ENCODE data around the gene PIK3R4.

PIK3R4 gene

GRCh38 chr3:130743354-130743753 is 3.3 kb downstream of the PIK3R4 start:
- no peak overlapping the region for H2BK5ac ChIP-seq (ENCODE audit: low read depth, low read length, poor library complexity, severe bottlenecking)
- H2AFZ ChIP-seq (ENCODE audit: low read depth, low read length) = no peak overlapping the region
- no peaks in the 10 kb centered on the region for H3K9me3 ChIP-seq (ENCODE audit: control insufficient read depth, low read length)
- H3K36me3 ChIP-seq (ENCODE audit: control insufficient read depth in 1 of 2, insufficient read depth in 2 of 2, low read depth in 1 of 2, low read length in 2 of 2) = peaks cover 0 to 46% of the 10 kb centered on the region in 2 experiments
- WGBS = 99% methylated on average over 2 of the region's 2 CpGs
- H3K14ac ChIP-seq (ENCODE audit: low read length in 2 of 2) = no peak overlapping the region
- no peak overlapping the region for H2BK120ac ChIP-seq (ENCODE audit: low read depth, low read length)
- no peak overlapping the region for H3K4me2 ChIP-seq (ENCODE audit: low read length, poor library complexity, severe bottlenecking)
- H2BK15ac ChIP-seq (ENCODE audit: low read depth, poor library complexity, severe bottlenecking) = no peak overlapping the region
- no peak overlapping the region for H3K18ac ChIP-seq (ENCODE audit: low read depth in 1 of 2, low read length in 2 of 2)
- H3K27ac ChIP-seq (ENCODE audit: low read length, poor library complexity, severe bottlenecking) = no peak overlapping the region
- H4K8ac ChIP-seq (ENCODE audit: low read length) = no peak overlapping the region
- H2AK5ac ChIP-seq (ENCODE audit: low read length, severe bottlenecking) = no peak overlapping the region
- H2BK12ac ChIP-seq (ENCODE audit: low read length in 2 of 2) = no peak overlapping the region
- H3K4ac ChIP-seq (ENCODE audit: low read depth in 1 of 2, low read length in 2 of 2) = no peak overlapping the region
- peaks cover 27% of the 10 kb centered on the region for H3K79me1 ChIP-seq (replicated peaks; ENCODE audit: low read length, poor library complexity, severe bottlenecking)
- no peak overlapping the region for H3K23ac ChIP-seq (ENCODE audit: low read length in 2 of 2)
- H3K27me3 ChIP-seq (ENCODE audit: control insufficient read depth in 1 of 2, insufficient read depth in 1 of 2, low read length in 2 of 2) = no peaks in the 10 kb centered on the region
- peaks cover 7% of the 10 kb centered on the region for H3K4me1 ChIP-seq (ENCODE audit: control insufficient read depth, insufficient read depth, low read depth, low read length)
- H3K9ac ChIP-seq (ENCODE audit: low read length) = no peak overlapping the region
- no peak for DNase-seq
- H3K4me3 ChIP-seq (ENCODE audit: insufficient read depth in 1 of 2, low read depth in 1 of 2, low read length in 2 of 2) = no peak overlapping the region
- H4K91ac ChIP-seq (ENCODE audit: low read length) = no peak overlapping the region

- 94% methylated on average over 4 of the region's 6 CpGs for WGBS
- Histone ChIP-seq H2BK120ac (ENCODE audit: low read depth, low read length) (no peak overlapping the region), H3K9me3 (ENCODE audit: control insufficient read depth, low read length) (no peaks in the 10 kb centered on the region), H2BK12ac (ENCODE audit: low read length in 2 of 2) (no peak overlapping the region), H3K4ac (ENCODE audit: low read depth in 1 of 2, low read length in 2 of 2) (no peak overlapping the region), H2AFZ (ENCODE audit: low read depth, low read length) (no peak overlapping the region), H3K4me3 (ENCODE audit: insufficient read depth in 1 of 2, low read depth in 1 of 2, low read length in 2 of 2) (no peak overlapping the region), H2BK5ac (ENCODE audit: low read depth, low read length, poor library complexity, severe bottlenecking) (no peak overlapping the region), H4K91ac (ENCODE audit: low read length) (no peak overlapping the region), H3K18ac (ENCODE audit: low read depth in 1 of 2, low read length in 2 of 2) (no peak overlapping the region), H3K4me2 (ENCODE audit: low read length, poor library complexity, severe bottlenecking) (no peak overlapping the region), H3K36me3 (ENCODE audit: control insufficient read depth in 1 of 2, insufficient read depth in 2 of 2, low read depth in 1 of 2, low read length in 2 of 2) (peaks cover 0 to 46% of the 10 kb centered on the region in 2 experiments), H2BK15ac (ENCODE audit: low read depth, poor library complexity, severe bottlenecking) (no peak overlapping the region), H3K23ac (ENCODE audit: low read length in 2 of 2) (no peak overlapping the region), H3K9ac (ENCODE audit: low read length) (no peak overlapping the region), H2AK5ac (ENCODE audit: low read length, severe bottlenecking) (no peak overlapping the region), H3K79me1 (replicated peaks; ENCODE audit: low read length, poor library complexity, severe bottlenecking) (peaks cover 29% of the 10 kb centered on the region), H3K14ac (ENCODE audit: low read length in 2 of 2) (no peak overlapping the region), H3K4me1 (ENCODE audit: control insufficient read depth, insufficient read depth, low read depth, low read length) (peaks cover 7% of the 10 kb centered on the region), H3K27ac (ENCODE audit: low read length, poor library complexity, severe bottlenecking) (no peak overlapping the region), H4K8ac (ENCODE audit: low read length) (no peak overlapping the region), H3K27me3 (ENCODE audit: control insufficient read depth in 1 of 2, insufficient read depth in 1 of 2, low read length in 2 of 2) (no peaks in the 10 kb centered on the region)
- no peak for DNase-seq
These were observed 4.6 kb downstream of the PIK3R4 start for GRCh38 chr3:130741946-130742610.

GRCh38 chr3:130739848-130740247 is 6.8 kb downstream of the PIK3R4 start:
- H3K27me3 ChIP-seq (ENCODE audit: control insufficient read depth in 1 of 2, insufficient read depth in 1 of 2, low read length in 2 of 2) = no peaks in the 10 kb centered on the region
- H3K14ac ChIP-seq (ENCODE audit: low read length in 2 of 2) = no peak overlapping the region
- no peak overlapping the region for H3K4me3 ChIP-seq (ENCODE audit: insufficient read depth in 1 of 2, low read depth in 1 of 2, low read length in 2 of 2)
- no peaks in the 10 kb centered on the region for H3K9me3 ChIP-seq (ENCODE audit: control insufficient read depth, low read length)
- H3K4me1 ChIP-seq (ENCODE audit: control insufficient read depth, insufficient read depth, low read depth, low read length) = peaks cover 1% of the 10 kb centered on the region
- no peak overlapping the region for H3K23ac ChIP-seq (ENCODE audit: low read length in 2 of 2)
- H3K4ac ChIP-seq (ENCODE audit: low read depth in 1 of 2, low read length in 2 of 2) = no peak overlapping the region
- no peak overlapping the region for H2AK5ac ChIP-seq (ENCODE audit: low read length, severe bottlenecking)
- no peak overlapping the region for H3K27ac ChIP-seq (ENCODE audit: low read length, poor library complexity, severe bottlenecking)
- no peak overlapping the region for H2BK15ac ChIP-seq (ENCODE audit: low read depth, poor library complexity, severe bottlenecking)
- H4K91ac ChIP-seq (ENCODE audit: low read length) = no peak overlapping the region
- no peak overlapping the region for H3K18ac ChIP-seq (ENCODE audit: low read depth in 1 of 2, low read length in 2 of 2)
- H2BK5ac ChIP-seq (ENCODE audit: low read depth, low read length, poor library complexity, severe bottlenecking) = no peak overlapping the region
- peaks cover 26% of the 10 kb centered on the region for H3K79me1 ChIP-seq (replicated peaks; ENCODE audit: low read length, poor library complexity, severe bottlenecking)
- H3K9ac ChIP-seq (ENCODE audit: low read length) = no peak overlapping the region
- no peak overlapping the region for H2BK12ac ChIP-seq (ENCODE audit: low read length in 2 of 2)
- no peak for DNase-seq
- H3K4me2 ChIP-seq (ENCODE audit: low read length, poor library complexity, severe bottlenecking) = no peak overlapping the region
- H2BK120ac ChIP-seq (ENCODE audit: low read depth, low read length) = no peak overlapping the region
- H2AFZ ChIP-seq (ENCODE audit: low read depth, low read length) = no peak overlapping the region
- H3K36me3 ChIP-seq (ENCODE audit: control insufficient read depth in 1 of 2, insufficient read depth in 2 of 2, low read depth in 1 of 2, low read length in 2 of 2) = peaks cover 0 to 59% of the 10 kb centered on the region in 2 experiments
- no peak overlapping the region for H4K8ac ChIP-seq (ENCODE audit: low read length)

DNA sequence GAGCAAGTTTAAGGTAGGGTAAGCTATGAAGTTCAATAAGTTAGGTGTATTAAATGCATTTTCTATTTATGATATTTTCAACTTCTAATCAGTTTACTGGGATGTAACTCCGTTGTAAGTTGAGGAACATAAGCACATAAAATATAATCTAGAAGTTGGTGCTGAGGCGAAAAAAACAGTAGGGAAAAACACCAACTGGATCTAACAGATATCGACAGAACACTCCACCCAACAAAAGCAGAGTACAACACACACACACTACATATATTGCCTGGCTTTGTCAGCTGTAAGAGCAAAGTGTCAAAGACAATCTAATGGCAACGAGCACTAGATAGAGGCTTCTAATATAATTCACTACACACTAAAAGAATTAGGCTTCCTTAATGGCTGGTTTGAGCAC is 8.4 kb downstream of the PIK3R4 start:
- Histone ChIP-seq H3K36me3 (ENCODE audit: control insufficient read depth in 1 of 2, insufficient read depth in 2 of 2, low read depth in 1 of 2, low read length in 2 of 2) (peaks cover 0 to 58% of the 10 kb centered on the region in 2 experiments), H3K27me3 (ENCODE audit: control insufficient read depth in 1 of 2, insufficient read depth in 1 of 2, low read length in 2 of 2) (no peaks in the 10 kb centered on the region), H3K14ac (ENCODE audit: low read length in 2 of 2) (no peak overlapping the region), H2AFZ (ENCODE audit: low read depth, low read length) (no peak overlapping the region), H4K91ac (ENCODE audit: low read length) (no peak overlapping the region), H2BK120ac (ENCODE audit: low read depth, low read length) (no peak overlapping the region), H3K9me3 (ENCODE audit: control insufficient read depth, low read length) (no peaks in the 10 kb centered on the region), H3K79me1 (replicated peaks; ENCODE audit: low read length, poor library complexity, severe bottlenecking) (peaks cover 21% of the 10 kb centered on the region), H3K27ac (ENCODE audit: low read length, poor library complexity, severe bottlenecking) (no peak overlapping the region), H3K4me2 (ENCODE audit: low read length, poor library complexity, severe bottlenecking) (no peak overlapping the region), H2AK5ac (ENCODE audit: low read length, severe bottlenecking) (no peak overlapping the region), H2BK12ac (ENCODE audit: low read length in 2 of 2) (no peak overlapping the region), H3K9ac (ENCODE audit: low read length) (peak overlapping the region; percentile 34), H3K4me1 (ENCODE audit: control insufficient read depth, insufficient read depth, low read depth, low read length) (no peaks in the 10 kb centered on the region), H3K23ac (ENCODE audit: low read length in 2 of 2) (no peak overlapping the region), H2BK5ac (ENCODE audit: low read depth, low read length, poor library complexity, severe bottlenecking) (no peak overlapping the region), H2BK15ac (ENCODE audit: low read depth, poor library complexity, severe bottlenecking) (no peak overlapping the region), H3K4ac (ENCODE audit: low read depth in 1 of 2, low read length in 2 of 2) (no peak overlapping the region), H3K18ac (ENCODE audit: low read depth in 1 of 2, low read length in 2 of 2) (no peak overlapping the region), H3K4me3 (ENCODE audit: insufficient read depth in 1 of 2, low read depth in 1 of 2, low read length in 2 of 2) (peak overlapping the region in 1 of 2 experiments; percentile 48), H4K8ac (ENCODE audit: low read length) (no peak overlapping the region)
- DNase-seq = no peak
- 98% methylated on average over 3 of the region's 4 CpGs for WGBS
